HG03439 (cell line): Measurements from ENCODE around the gene MVP.
"Not testable (repeated sequence)": the region's sequence is repeated elsewhere in the genome, so short reads cannot be mapped to it uniquely, and the experiment has no call there.

ENCODE experiments used
- ATAC-seq: cut with Tn5 transposase; IDR thresholded peaks from one replicate; pipeline ENCODE4 v1.9.1; 2021; ENCODE audit warnings: mild to moderate bottlenecking, moderate library complexity; ENCODE audit not compliant: unreplicated experiment

The MVP gene

GRCh38 chr16:29868396-29869009 lies 48.2 kb downstream of the MVP start:
- no peak for ATAC-seq

GRCh38 chr16:29869067-29869466 lies 48.8 kb downstream of the MVP start:
- not testable (repeated sequence) for ATAC-seq

GRCh38 chr16:29871822-29872546 lies 51.7 kb downstream of the MVP start:
- ATAC-seq = no peak

DNA sequence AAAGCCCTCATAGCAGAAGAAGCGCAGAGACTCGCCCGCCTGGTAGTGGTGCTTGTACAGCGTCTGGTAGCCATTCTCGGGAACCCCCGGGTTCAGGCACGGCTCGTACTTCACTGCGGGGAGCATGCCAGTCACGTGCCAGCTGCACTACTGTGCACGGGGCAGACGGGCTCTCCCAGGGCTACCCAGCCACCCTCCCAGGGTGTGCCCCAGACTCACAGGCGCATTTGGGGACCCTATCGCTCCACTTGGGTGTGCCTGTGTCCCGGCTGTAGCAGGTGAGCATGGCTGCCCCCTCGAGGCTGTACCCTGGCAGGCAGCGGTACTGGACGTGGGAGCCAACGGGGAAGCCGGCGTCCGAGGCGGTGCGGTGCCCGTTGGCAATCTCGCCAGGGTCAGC lies 53.1 kb downstream of the MVP start:
- ATAC-seq = no peak

GRCh38 chr16:29875206-29875605 lies 54.9 kb downstream of the MVP start:
- no peak for ATAC-seq

GRCh38 chr16:29876217-29876593 lies 55.9 kb downstream of the MVP start:
- ATAC-seq = no peak

DNA sequence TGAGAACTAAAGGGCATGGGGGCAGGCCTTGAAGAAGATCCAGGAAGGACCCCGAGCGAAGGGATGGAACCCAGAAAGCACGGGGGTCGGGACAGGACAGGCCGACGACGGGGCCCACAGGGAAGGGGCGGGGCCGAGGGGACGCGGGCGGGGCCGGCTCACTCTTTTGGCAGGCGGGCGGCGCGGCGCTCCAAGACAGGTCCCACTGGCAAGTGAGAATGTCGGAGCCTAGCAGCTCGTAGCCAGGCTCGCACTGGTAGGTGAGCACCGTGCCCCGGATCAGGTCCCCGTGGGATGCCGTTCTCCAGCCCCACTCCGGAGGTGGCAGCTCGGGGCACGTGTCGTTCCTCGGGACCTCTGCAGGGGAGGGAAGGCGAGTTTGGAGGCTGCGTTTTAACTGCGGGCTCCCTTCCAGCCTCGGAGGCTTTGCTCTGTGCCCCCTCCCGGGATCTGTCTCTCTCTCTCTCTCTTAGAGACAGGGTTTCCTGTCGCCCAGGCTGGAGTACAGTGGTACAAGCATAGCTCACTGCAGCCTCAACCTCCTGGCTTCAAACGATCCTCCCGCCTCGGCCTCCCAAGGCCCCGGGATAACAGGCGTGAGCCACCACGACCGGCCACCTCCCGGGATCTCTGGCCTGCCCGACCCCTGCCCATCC lies 56.5 kb downstream of the MVP start:
- no peak for ATAC-seq

GRCh38 chr16:29877266-29877961 lies 57.2 kb downstream of the MVP start:
- peak; percentile 61 for ATAC-seq

DNA sequence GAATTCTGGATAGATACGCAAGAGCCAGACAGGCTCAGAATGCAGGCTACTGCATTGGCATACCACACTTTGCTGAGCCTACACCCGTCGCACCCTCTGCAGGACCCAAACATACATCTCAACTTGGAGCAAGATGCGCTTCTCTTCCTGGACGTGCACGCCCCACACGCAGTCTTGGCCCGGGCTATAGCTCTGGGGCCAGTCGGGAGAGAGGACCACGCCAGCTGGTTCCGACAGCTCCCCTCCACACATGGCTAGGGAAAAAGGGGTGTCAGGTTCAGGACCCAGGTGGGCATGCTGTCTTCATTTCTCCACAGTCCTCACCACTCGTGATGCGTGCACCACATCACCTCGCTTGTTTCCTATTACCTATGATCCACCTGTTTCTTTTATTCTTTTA lies 57.9 kb downstream of the MVP start:
- ATAC-seq = no peak

DNA sequence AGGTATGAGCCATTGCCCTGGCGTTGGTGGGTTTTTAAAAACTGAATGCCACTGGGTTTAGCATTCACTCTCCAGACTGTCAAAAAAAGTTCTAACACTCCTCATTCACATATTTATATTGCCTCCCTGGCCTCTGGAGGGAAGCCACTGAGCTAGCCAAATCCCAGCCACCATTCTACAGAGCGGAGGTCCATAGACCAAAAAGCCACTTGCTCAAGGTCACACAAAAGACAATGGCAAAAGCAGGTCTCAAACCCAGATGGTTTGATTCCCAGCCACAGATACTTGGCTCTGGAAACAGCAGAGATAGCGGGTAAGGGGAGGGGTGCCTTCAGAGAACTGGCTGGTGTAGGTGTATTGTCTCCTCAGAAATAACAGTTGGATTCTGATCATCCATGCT lies 60.8 kb downstream of the MVP start:
- no peak for ATAC-seq

DNA sequence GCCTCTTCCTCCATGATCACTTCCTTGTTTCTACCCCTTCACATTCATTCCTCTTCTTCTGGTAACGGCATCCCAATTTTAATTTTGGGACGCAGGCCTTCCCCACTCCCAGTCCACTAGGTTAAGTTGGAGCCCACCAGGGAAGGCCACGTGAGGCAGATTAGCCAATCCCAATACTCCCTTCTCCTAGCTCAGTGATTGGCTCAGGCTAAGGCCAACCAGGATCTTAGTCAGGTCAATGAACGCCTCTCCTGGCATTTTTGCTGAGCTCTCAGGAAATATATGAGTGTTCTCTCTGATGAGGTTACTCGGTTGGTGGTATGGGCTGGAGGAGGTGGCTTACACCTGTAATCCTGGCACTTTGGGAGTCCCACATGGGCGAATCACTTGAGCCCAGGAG lies 63.7 kb downstream of the MVP start:
- ATAC-seq = no peak

GRCh38 chr16:29889372-29889771 lies 69.1 kb downstream of the MVP start:
- not testable (repeated sequence) for ATAC-seq

DNA sequence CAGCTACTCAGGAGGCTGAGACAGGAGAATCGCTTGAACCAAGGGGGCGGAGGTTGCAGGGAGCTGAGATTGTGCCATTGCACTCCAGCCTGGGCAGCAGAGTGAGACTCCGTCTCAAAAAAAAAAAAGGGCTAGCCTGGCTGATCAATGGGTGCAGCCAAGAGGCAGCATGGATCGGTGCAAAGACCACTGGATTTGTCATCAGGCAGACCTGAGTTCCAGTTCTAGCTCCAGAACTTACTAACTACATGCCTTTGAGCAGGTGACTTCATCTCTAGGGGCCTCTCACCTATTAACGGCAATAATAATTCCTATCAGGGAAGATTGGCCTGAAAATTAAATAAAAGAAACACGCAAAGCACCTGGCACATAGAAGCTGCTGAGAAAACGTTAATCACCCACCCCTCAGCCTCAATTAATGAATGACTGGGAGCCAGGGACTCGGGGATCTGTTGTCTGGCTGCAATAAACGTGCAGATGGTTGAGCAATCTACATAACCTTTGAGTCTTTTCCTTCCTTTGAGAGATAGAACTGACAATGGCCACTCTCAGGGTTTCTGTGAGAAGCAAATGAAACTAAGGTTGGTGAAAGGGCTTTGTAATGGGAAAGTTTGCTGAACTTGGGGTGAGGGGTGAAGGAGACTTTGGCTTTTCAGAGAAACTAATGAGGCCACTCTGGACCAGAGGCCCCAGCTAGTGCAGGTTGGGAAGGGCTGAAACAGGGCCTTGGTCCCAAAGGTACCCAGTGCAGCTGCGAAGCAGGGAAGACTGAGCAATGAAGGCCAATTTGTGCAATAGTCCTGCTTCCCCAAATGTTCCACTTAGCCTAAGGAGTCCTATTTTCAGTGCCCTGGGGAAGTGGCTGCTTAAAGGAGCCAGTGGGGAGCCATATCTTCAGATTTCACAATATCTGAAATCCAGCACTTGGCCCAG lies 71.5 kb downstream of the MVP start:
- no peak for ATAC-seq

GRCh38 chr16:29892458-29892813 lies 72.2 kb downstream of the MVP start:
- ATAC-seq = no peak

- no peak for ATAC-seq
These were observed 73.3 kb downstream of the MVP start for GRCh38 chr16:29893553-29893952.

DNA sequence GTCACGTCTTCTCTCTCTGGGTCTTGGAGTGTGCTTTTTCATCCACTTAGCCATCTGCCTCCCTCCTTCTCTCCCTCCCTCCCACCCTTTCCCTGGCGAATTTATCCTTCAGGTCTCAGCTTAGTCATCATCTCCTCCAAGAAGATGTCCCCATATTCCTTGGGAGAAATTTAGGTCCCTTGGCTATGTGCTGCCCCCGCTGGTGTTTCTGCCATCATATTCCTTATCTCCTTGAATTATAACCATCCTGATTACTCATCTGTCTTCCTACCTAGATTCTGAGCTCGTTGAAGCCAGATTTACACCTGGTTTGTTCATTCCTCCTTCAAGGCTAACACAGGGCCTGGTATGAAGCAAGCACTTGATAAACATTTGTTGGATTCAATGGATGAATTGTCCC lies 74.1 kb downstream of the MVP start:
- ATAC-seq = no peak

- no peak for ATAC-seq
These were observed 76.6 kb downstream of the MVP start for GRCh38 chr16:29896841-29897240.

GRCh38 chr16:29897333-29897732 lies 77.1 kb downstream of the MVP start:
- ATAC-seq = no peak
